GF-D8 (cell line): Measurements from ENCODE around the gene GPS2.

ENCODE experiments used
- DNase-seq: peaks from one replicate; lab custom pipeline; 2025; lab: John Stamatoyannopoulos, UW

GPS2 gene, protein sequence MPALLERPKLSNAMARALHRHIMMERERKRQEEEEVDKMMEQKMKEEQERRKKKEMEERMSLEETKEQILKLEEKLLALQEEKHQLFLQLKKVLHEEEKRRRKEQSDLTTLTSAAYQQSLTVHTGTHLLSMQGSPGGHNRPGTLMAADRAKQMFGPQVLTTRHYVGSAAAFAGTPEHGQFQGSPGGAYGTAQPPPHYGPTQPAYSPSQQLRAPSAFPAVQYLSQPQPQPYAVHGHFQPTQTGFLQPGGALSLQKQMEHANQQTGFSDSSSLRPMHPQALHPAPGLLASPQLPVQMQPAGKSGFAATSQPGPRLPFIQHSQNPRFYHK

GRCh38 chr17:7314719-7315569 is at the start of gene GPS2:
TSS of gene GPS2 (minus strand) at chr17:7315360. CDS start at chr17:7315052, 308 bp downstream.
- DNase-seq: peak; percentile 19

- no peak for DNase-seq
Observed at GRCh38 chr17:7363311-7363710, 48.2 kb upstream of the GPS2 start.

GRCh38 chr17:7361906-7362305 is 46.7 kb upstream of the GPS2 start:
- no peak for DNase-seq

GRCh38 chr17:7357381-7357780 is 42.2 kb upstream of the GPS2 start:
- DNase-seq: no peak

GRCh38 chr17:7356756-7357155 is 41.6 kb upstream of the GPS2 start:
- no peak for DNase-seq

DNA sequence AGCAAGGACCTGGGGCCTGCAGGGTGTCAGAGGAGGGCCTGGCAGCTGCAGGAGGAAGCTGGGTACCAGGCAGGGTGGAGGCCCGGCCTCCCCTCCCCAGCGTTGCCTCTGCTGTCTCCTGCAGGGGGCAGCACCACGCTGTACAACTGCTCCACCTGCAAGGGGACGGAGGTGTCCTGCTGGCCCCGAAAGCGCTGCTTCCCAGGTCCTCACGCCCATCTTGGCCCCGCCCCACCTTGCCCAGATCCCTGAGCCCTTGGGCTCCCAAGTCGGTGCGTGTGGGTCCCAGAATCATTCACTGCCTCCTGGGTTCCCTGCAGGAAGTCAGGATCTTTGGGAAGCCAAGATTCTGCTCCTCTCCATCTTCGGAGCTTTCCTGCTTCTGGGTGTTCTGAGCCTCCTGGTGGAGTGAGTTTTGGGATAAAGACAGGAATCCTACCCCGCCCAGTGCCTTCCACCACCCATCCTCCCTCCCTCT is 41.0 kb upstream of the GPS2 start:
- no peak for DNase-seq

DNA sequence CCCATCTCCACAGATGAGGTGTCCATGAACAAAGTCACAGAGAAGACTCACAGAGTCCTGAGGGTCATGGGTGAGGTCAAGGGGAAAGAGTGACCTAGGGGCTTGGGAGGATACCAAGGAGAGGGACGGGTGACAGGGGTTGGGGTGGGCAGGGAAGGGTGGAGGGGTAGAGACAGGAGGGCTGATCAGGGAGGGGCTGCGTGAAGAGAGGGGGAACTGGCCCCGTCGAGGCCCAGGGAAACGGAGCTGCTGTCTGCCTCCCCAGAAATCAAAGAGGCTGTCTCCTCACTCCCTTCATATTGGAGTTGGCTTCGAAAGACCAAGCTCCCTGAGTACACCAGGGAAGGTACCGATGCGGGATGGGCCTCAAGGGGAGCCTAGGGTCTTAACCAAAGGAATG is 40.4 kb upstream of the GPS2 start:
- no peak for DNase-seq

GRCh38 chr17:7355053-7355452 is 39.9 kb upstream of the GPS2 start, which contains the start of gene TMEM95:
TSS of gene TMEM95 (plus strand) at chr17:7355156. CDS start at chr17:7355205, 49 bp downstream.
- no peak for DNase-seq

DNA sequence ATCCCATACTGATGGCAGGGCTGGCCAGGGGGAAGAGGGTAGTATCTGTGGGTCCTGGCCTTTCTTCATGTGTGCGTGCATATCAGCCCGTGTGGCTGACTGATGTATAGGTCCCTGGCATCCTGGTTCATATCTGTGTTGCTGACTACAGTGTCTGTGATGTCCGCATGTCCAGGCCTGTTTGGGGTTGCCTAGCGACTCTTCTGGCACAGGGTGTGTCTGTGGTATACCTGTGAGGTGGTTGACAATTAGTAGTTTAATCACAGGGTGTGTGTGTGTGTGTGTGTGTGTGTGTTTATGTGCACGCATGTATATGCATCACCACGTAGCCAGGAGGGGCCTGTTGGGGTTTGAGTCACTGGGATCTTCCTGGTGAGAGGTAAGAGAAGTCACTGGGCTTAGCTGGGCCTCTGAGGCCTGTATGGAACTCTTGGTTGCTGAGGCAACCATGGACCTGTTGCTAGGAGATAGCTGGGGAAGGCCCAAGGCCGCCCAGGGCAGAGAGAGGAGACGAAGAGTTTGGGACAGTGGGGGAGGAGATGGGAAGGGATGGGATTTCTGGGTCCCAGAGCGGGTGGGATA is 39.2 kb upstream of the GPS2 start:
- no peak for DNase-seq

DNA sequence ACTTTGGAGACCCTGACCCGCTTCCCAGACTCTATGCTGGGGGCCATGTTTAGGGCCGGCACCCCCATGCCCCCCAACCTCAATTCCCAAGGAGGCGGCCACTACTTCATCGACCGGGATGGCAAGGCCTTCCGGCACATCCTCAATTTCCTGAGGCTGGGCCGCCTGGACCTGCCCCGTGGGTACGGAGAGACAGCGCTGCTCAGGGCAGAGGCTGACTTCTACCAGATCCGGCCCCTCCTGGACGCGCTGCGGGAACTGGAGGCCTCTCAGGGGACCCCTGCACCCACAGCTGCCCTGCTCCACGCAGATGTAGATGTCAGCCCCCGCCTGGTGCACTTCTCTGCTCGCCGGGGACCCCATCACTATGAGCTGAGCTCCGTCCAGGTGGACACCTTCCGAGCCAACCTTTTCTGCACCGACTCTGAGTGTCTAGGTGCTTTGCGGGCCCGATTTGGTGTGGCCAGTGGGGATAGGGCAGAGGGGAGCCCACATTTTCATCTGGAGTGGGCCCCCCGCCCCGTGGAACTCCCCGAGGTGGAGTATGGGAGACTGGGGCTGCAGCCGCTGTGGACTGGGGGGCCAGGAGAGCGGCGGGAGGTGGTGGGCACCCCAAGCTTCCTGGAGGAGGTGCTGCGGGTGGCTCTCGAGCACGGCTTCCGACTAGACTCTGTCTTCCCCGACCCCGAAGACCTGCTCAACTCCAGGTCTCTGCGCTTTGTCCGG is 37.9 kb upstream of the GPS2 start:
- no peak for DNase-seq

DNA sequence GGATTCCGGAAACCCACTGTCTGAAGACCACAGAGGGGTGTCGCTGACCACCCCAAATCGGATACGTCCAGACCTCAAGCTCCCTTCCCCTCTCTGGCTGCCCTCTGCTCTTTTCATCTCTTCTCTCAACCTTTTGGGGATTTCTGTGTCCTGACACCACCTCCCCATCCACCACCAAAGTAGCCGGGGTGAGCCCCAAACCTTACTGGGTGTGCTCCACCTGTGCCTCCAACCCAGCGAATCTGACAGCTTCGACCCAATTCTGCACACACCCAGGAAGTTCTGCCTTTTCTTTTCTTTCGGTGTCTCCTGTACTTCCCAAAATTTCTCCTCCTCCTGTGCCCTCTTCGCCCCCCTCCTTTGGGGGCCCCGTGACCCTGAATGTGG is 37.3 kb upstream of the GPS2 start:
- no peak for DNase-seq

GRCh38 chr17:7351665-7352502 is 36.7 kb upstream of the GPS2 start, which contains the start of gene KCTD11:
TSS of gene KCTD11 (plus strand) at chr17:7352162.
- DNase-seq: no peak

DNA sequence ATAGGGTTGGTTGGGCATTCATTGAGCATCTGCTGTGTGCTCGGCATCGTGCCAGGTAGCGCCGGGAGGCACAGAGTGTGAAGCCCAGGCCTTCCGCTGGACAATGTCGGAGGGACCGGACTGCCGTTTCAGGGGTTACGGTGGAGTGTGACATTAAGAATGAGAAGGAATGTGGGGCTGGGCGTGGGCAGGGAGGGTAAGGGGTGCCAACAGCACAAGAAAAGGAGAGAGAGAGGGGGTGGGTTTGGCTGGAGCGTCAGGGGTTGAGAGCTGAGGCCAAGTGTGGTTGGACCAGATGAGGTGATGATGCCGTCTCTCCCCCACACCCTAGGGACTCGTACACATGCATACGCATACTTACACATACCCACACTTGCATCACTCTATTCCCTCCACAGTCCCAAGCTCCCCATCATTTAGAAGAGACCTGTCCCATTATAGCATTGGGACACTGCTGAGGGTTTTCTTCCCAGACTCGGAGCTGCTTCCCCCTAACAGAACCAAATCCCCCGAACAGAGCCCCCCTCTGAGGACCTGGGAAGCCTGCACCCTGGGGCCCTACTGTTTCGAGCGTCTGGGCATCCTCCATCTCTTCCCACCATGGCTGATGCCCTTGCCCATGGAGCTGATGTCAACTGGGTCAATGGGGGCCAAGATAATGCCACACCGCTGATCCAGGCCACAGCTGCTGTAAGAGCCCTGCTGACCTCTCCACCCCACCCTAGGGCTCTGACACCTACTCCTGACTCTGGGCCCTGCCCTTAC is 33.5 kb upstream of the GPS2 start:
- DNase-seq: no peak

- DNase-seq: no peak
Observed at GRCh38 chr17:7347630-7348477, 32.7 kb upstream of the GPS2 start.

GRCh38 chr17:7346761-7347614 is 31.8 kb upstream of the GPS2 start:
- no peak for DNase-seq

DNA sequence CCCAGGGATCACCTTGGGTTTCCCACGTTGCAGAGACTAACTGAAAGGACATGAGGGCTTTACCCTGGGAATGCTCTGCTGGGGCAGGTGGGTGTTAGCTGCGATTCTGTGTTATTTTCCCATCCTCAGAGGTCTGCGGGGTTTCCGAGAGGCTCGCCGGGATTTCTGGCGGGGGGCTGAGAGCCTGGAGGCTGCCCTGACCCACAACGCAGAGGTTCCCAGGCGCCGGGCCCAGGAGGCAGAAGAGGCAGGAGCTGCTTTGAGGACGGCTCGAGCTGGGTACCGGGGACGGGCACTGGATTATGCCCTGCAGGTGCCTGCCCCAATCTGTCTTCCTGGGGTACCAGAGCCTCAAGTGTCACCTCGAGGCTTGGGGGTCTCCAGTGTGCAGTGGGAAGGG is 28.1 kb upstream of the GPS2 start:
- no peak for DNase-seq

- DNase-seq: no peak
Observed at GRCh38 chr17:7341842-7342241, 26.7 kb upstream of the GPS2 start.

DNA sequence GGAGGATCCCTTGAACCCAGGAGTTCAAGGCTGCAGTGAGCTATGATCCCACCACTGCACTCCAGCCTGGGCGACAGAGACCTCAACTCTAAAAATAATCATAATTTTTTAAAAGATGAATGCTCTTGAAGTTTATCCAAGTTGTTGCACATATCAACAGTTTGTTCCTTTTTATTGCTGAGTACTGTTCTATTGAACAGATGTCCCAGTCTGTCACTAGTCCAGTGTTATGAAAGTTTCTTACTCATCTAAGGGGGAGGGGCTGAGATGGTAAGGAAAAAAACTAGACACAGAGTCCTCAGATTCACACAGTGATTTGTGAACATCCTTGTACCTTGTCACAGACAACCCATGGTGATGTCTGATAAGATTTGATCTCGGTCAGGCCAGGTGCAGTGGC is 25.0 kb upstream of the GPS2 start:
- no peak for DNase-seq
